ENCODE results near the gene CARMIL1.

CARMIL1 gene

DNA sequence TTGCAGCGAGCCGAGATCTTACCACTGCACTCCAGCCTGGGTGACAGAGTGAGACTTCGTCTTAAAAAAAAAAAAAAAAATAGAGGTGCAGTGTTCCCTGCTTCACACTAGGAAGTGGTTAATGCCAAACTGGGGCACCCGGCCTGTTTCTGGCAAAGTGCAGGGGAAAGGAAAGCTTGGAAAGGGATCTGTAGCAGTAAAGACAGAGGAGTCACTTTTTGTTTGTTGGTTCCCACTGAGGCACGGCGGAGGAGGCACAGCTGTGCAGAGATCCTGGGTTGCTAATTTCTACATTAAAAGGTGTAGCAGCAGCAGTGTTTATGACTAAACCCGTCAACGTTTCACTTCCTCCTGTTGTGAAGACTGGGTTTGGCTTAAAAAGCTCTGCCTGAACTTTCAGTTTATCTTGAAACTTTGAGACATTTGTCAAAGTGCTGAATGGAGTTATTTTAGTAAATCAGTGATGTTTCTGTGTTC is 125.6 kb downstream of the CARMIL1 start:
- Histone ChIP-seq H3K27me3 (no peaks in the 10 kb centered on the region), H3K4me1 (ENCODE audit: control insufficient read depth in 1 of 2, insufficient read depth in 1 of 2, low read depth in 1 of 2, low read length in 1 of 2) (peaks cover 13 to 23% of the 10 kb centered on the region in 2 experiments), H3K4me3 (ENCODE audit: low read depth in 1 of 2, low read length in 1 of 2) (peak overlapping the region in 1 of 2 experiments; percentile 20), H3K27ac (no peak overlapping the region), H3K9me3 (no peaks in the 10 kb centered on the region), H3K36me3 (no peaks in the 10 kb centered on the region)
- TF ChIP-seq, protein P1, sequence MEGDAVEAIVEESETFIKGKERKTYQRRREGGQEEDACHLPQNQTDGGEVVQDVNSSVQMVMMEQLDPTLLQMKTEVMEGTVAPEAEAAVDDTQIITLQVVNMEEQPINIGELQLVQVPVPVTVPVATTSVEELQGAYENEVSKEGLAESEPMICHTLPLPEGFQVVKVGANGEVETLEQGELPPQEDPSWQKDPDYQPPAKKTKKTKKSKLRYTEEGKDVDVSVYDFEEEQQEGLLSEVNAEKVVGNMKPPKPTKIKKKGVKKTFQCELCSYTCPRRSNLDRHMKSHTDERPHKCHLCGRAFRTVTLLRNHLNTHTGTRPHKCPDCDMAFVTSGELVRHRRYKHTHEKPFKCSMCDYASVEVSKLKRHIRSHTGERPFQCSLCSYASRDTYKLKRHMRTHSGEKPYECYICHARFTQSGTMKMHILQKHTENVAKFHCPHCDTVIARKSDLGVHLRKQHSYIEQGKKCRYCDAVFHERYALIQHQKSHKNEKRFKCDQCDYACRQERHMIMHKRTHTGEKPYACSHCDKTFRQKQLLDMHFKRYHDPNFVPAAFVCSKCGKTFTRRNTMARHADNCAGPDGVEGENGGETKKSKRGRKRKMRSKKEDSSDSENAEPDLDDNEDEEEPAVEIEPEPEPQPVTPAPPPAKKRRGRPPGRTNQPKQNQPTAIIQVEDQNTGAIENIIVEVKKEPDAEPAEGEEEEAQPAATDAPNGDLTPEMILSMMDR (IDR thresholded peaks at IDR 0.05): no peak

DNA sequence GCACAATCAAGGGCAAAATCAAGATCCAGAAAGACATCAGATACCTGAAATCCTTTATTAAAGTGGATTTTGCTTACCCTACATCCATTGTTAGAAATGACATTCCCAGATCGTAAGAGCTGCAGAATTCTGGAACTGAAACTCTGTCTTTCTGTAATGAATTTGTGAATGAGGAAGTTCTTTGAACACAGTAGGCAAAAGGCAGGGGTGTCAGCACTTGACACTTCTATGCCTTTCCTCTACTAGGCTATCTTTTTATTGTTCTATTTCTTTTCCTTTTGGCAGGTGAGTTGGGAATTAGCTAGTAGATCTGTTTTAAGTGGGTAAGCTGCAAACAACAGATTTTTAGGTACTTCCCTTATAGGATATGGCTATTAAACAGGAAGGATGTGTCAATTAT is 126.3 kb downstream of the CARMIL1 start:
- H3K27ac ChIP-seq: no peak overlapping the region
- no peaks in the 10 kb centered on the region for H3K27me3 ChIP-seq
- TF ChIP-seq, protein P1 (IDR thresholded peaks at IDR 0.05): no peak
- H3K4me1 ChIP-seq (ENCODE audit: control insufficient read depth in 1 of 2, insufficient read depth in 1 of 2, low read depth in 1 of 2, low read length in 1 of 2): peaks cover 13 to 23% of the 10 kb centered on the region in 2 experiments
- no peak overlapping the region for H3K4me3 ChIP-seq (ENCODE audit: low read depth in 1 of 2, low read length in 1 of 2)
- no peaks in the 10 kb centered on the region for H3K36me3 ChIP-seq
- no peaks in the 10 kb centered on the region for H3K9me3 ChIP-seq

DNA sequence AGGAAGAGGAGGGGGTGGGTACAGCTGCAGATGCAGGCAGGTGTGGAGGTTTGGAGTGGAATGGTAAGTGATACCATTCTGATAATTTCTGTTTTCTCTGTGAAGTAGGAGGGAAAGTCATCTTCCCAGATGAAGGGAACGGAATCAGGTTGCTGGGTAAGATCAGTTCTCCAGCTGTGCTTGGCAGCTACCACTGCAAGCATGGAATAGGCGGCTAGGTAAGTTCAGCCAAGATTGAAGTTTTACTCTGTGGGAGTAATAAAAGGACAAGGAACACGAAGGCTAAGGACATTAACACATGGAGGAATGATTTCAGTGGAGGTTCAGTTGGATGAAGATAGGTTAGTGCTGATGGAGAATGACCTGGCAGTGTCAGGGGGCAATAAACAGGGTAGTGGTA is 128.3 kb downstream of the CARMIL1 start:
- H3K4me3 ChIP-seq (ENCODE audit: low read depth in 1 of 2, low read length in 1 of 2): no peak overlapping the region
- TF ChIP-seq, protein P1 (IDR thresholded peaks at IDR 0.05): no peak

DNA sequence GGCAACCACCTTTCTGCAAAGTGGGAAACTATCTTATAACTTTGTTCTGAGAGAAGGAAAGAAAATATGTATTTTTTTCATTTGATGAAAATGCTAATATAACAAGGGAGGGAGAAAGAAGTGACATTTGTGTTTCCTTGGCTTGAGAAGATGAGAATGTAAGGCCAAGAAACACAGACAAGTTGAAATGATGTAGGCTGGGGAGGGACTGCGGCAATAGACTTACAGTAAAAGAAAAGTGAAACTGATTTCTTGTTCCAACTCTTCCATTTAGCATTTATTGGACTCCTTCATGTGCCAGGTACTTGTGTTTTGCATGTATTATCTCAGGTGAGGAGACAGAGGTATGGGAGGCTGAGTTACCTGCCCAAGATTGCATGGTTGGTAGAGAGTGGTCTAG is 130.9 kb downstream of the CARMIL1 start:
- Histone ChIP-seq H3K4me1 (ENCODE audit: control insufficient read depth in 1 of 2, insufficient read depth in 1 of 2, low read depth in 1 of 2, low read length in 1 of 2) (peaks cover 8 to 11% of the 10 kb centered on the region in 2 experiments), H3K9me3 (no peaks in the 10 kb centered on the region), H3K27ac (no peak overlapping the region), H3K27me3 (no peaks in the 10 kb centered on the region), H3K36me3 (no peaks in the 10 kb centered on the region), H3K4me3 (ENCODE audit: low read depth in 1 of 2, low read length in 1 of 2) (no peak overlapping the region)
- TF ChIP-seq, protein P1 (IDR thresholded peaks at IDR 0.05): no peak

More for the DNA sequence above, 128.3 kb downstream of the CARMIL1 start:
- no peaks in the 10 kb centered on the region for H3K9me3 ChIP-seq
- no peaks in the 10 kb centered on the region for H3K36me3 ChIP-seq
- H3K27ac ChIP-seq: no peak overlapping the region
- H3K4me1 ChIP-seq (ENCODE audit: control insufficient read depth in 1 of 2, insufficient read depth in 1 of 2, low read depth in 1 of 2, low read length in 1 of 2): peaks cover 13 to 23% of the 10 kb centered on the region in 2 experiments
- no peaks in the 10 kb centered on the region for H3K27me3 ChIP-seq

DNA sequence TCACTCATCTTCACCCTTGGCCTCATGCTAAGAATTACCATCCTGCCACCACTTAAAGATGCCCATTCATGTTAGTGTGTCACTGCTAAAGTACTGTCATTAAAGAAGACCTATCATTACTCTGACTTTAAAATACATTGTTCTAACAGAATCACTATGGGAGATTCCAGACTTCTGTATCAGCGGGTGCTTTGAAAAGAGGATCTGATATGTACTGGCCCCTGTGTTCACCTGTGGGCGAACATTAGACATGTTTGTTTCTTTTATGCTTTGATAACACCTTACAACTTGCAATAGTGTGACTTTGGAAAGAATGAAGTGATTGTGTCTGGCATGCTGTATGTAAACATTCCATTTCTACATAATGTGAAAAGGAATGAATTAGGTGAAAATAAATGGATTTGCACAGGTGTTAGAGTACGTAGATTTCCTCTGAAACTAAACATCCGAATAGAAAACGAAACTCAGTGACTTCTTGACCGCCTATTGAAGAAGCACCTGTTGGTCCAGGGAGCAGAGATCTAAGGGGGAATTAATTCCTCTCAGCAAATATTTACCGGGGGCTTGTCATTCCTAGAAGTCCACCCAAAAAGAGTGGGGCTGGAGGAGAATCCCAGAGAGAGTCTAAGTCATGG is 132.3 kb downstream of the CARMIL1 start:
- no peaks in the 10 kb centered on the region for H3K36me3 ChIP-seq
- no peak overlapping the region for H3K4me3 ChIP-seq (ENCODE audit: low read depth in 1 of 2, low read length in 1 of 2)
- no peaks in the 10 kb centered on the region for H3K4me1 ChIP-seq (ENCODE audit: control insufficient read depth in 1 of 2, insufficient read depth in 1 of 2, low read depth in 1 of 2, low read length in 1 of 2)
- no peaks in the 10 kb centered on the region for H3K27me3 ChIP-seq
- TF ChIP-seq, protein P1 (IDR thresholded peaks at IDR 0.05): no peak
- no peaks in the 10 kb centered on the region for H3K9me3 ChIP-seq
- no peak overlapping the region for H3K27ac ChIP-seq

Measured in neutrophil (primary cell).